ENCODE results near the gene STK32A. TPM values are rescaled to one million over a fixed set of nuclear protein-coding genes. Genes with fewer than 3 reads are reported as not detected.

Gene STK32A
- total RNA-seq, 1 experiment from 2014 or later = 3.3 TPM

DNA sequence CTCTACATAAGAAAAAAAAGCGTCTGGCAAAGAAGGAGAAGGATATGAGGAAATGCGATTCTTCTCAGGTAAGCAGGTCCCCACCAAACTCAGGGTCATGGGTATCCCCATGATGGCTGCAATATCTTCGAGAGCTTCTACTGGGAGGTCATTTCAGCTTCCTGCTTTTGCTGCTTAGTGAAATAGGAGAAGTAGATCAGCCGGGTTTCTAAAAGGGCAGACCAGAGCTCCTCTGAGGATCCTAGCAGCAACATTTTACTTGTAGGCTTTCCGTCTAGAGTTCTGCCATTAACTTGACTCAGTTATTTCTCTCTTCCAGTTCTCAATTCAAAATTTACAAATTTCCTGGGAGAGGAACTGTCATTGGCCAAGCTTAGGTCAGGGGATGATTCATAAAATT is 140.3 kb downstream of the STK32A start:
- Mint-ChIP-seq H3K36me3 (ENCODE audit: insufficient read depth, unreplicated experiment) (peaks cover 7% of the 10 kb centered on the region), H3K4me1 (ENCODE audit: insufficient read depth, unreplicated experiment) (no peaks in the 10 kb centered on the region), H3K9me3 (ENCODE audit: unreplicated experiment) (peaks cover 18% of the 10 kb centered on the region), H3K27me3 (ENCODE audit: insufficient read depth, unreplicated experiment) (no peaks in the 10 kb centered on the region), H3K4me3 (ENCODE audit: unreplicated experiment) (no peak overlapping the region), H3K27ac (ENCODE audit: low read depth, unreplicated experiment) (no peak overlapping the region)
- TF ChIP-seq, protein P1, sequence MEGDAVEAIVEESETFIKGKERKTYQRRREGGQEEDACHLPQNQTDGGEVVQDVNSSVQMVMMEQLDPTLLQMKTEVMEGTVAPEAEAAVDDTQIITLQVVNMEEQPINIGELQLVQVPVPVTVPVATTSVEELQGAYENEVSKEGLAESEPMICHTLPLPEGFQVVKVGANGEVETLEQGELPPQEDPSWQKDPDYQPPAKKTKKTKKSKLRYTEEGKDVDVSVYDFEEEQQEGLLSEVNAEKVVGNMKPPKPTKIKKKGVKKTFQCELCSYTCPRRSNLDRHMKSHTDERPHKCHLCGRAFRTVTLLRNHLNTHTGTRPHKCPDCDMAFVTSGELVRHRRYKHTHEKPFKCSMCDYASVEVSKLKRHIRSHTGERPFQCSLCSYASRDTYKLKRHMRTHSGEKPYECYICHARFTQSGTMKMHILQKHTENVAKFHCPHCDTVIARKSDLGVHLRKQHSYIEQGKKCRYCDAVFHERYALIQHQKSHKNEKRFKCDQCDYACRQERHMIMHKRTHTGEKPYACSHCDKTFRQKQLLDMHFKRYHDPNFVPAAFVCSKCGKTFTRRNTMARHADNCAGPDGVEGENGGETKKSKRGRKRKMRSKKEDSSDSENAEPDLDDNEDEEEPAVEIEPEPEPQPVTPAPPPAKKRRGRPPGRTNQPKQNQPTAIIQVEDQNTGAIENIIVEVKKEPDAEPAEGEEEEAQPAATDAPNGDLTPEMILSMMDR (IDR thresholded peaks at IDR 0.05; ENCODE audit: unreplicated experiment) = no peak
- ChIA-PET POLR2A (interaction anchor here (0.6 kb wide), 1 partner anchor 152 kb away, joined by 4 read pairs; no protein-coding TSS in a partner anchor), CTCF (interaction anchor here (0.6 to 14.4 kb wide), 11 partner anchors 12 to 409 kb away, joined by 3 to 225 read pairs (median 4); no protein-coding TSS in a partner anchor)
- BruUV-seq (replicated peaks) = no TSS peak
- intact Hi-C loops (cut with micrococcal nuclease) = no loop called here
- no peak for DNase-seq (ENCODE audit: unreplicated experiment)

DNA sequence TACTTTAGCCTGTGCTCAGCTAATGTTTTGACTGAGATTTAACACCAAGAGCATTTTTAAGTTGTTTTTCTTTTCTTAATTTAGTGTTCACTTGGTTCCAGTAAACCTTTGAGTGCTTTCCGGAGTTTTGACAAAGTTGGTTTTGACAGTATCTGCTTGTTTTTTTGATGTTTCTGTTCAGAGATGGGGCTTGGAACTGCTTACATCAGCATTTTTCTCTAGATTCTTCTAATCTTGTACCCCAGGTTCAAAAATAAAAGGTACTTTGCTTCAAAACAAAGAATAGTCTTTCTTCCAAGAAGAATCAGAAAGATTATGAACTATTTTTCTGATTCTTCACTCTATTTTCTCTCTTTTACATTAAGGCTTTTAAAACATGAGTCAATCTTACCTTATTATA is 142.9 kb downstream of the STK32A start:
- DNase-seq (ENCODE audit: unreplicated experiment) = no peak
- peaks cover 18% of the 10 kb centered on the region for H3K9me3 Mint-ChIP-seq (ENCODE audit: unreplicated experiment)
- no peak overlapping the region for H3K4me3 Mint-ChIP-seq (ENCODE audit: unreplicated experiment)
- no peaks in the 10 kb centered on the region for H3K27me3 Mint-ChIP-seq (ENCODE audit: insufficient read depth, unreplicated experiment)
- intact Hi-C loops (cut with micrococcal nuclease) = no loop called here
- BruUV-seq (replicated peaks) = no TSS peak
- ChIA-PET CTCF (interaction anchor here (0.7 to 1.6 kb wide), 2 partner anchors 14 to 154 kb away, joined by 4 to 5 read pairs; no protein-coding TSS in a partner anchor), POLR2A (interaction anchor here (0.6 kb wide), 1 partner anchor 104 kb away, joined by 3 read pairs; no protein-coding TSS in a partner anchor)
- H3K27ac Mint-ChIP-seq (ENCODE audit: low read depth, unreplicated experiment) = no peak overlapping the region
- TF ChIP-seq, protein P1 (IDR thresholded peaks at IDR 0.05; ENCODE audit: unreplicated experiment) = no peak
- H3K36me3 Mint-ChIP-seq (ENCODE audit: insufficient read depth, unreplicated experiment) = peaks cover 7% of the 10 kb centered on the region
- no peaks in the 10 kb centered on the region for H3K4me1 Mint-ChIP-seq (ENCODE audit: insufficient read depth, unreplicated experiment)

DNA sequence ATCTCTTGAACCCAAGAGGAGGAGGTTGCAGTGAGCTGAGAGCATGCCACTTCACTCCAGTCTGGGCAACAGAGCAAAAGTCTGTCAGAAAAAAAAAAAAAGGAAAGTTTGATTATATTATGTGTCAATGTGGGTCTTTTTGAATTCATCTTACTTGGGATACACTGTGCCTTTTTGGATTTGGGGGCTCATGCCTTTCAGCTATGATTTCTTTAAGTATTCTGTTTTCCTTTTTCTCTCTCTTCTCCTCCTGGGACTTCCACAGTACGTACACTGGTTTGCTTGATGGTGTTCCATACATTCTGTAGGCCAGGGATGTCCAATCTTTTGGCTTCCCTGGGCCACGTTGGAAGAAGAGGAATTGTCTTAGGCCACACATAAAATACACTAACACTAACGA is 146.7 kb downstream of the STK32A start:
- intact Hi-C loops (cut with micrococcal nuclease) = no loop called here
- peaks cover 18% of the 10 kb centered on the region for H3K9me3 Mint-ChIP-seq (ENCODE audit: unreplicated experiment)
- CTCF ChIA-PET = interaction anchor here (0.6 to 5.6 kb wide), 7 partner anchors 9 to 157 kb away, joined by 3 to 29 read pairs (median 3); no protein-coding TSS in a partner anchor
- H3K4me3 Mint-ChIP-seq (ENCODE audit: unreplicated experiment) = no peak overlapping the region
- no peak overlapping the region for H3K27ac Mint-ChIP-seq (ENCODE audit: low read depth, unreplicated experiment)
- no TSS peak for BruUV-seq (replicated peaks)
- TF ChIP-seq, protein P1 (IDR thresholded peaks at IDR 0.05; ENCODE audit: unreplicated experiment) = no peak
- no peak for DNase-seq (ENCODE audit: unreplicated experiment)
- H3K4me1 Mint-ChIP-seq (ENCODE audit: insufficient read depth, unreplicated experiment) = no peaks in the 10 kb centered on the region
- H3K36me3 Mint-ChIP-seq (ENCODE audit: insufficient read depth, unreplicated experiment) = peaks cover 7% of the 10 kb centered on the region
- POLR2A ChIA-PET = interaction anchor here (0.6 to 0.7 kb wide), 2 partner anchors 54 to 184 kb away, joined by 3 read pairs; no protein-coding TSS in a partner anchor
- H3K27me3 Mint-ChIP-seq (ENCODE audit: insufficient read depth, unreplicated experiment) = no peaks in the 10 kb centered on the region

DNA sequence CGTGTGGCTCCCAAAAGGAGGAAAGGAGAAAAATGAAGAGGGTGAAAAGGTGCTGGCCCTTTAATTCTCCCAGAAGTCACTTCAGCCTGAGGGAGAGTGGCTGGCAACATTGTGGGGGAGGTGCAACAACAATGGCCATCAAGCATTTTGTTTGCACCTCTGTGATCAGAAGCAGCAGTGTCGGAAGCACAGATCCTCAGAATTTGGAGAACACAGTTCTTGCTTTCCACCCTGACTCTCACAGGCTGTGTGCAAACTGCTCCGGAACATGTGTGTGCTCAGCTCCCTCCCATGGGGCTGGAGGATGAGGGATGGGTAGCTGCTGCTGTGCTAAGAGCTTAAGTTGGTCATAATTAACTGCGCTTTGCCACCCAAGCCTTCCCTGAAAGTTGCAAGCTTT is 147.9 kb downstream of the STK32A start:
- Mint-ChIP-seq H3K4me3 (ENCODE audit: unreplicated experiment) (no peak overlapping the region), H3K27ac (ENCODE audit: low read depth, unreplicated experiment) (no peak overlapping the region), H3K9me3 (ENCODE audit: unreplicated experiment) (peaks cover 17% of the 10 kb centered on the region), H3K36me3 (ENCODE audit: insufficient read depth, unreplicated experiment) (peaks cover 7% of the 10 kb centered on the region), H3K27me3 (ENCODE audit: insufficient read depth, unreplicated experiment) (no peaks in the 10 kb centered on the region), H3K4me1 (ENCODE audit: insufficient read depth, unreplicated experiment) (no peaks in the 10 kb centered on the region)
- TF ChIP-seq, protein P1 (IDR thresholded peaks at IDR 0.05; ENCODE audit: unreplicated experiment) = no peak
- intact Hi-C loops (cut with micrococcal nuclease) = no loop called here
- BruUV-seq (replicated peaks) = no TSS peak
- no peak for DNase-seq (ENCODE audit: unreplicated experiment)
- POLR2A ChIA-PET = interaction anchor here (1.6 kb wide), 1 partner anchor 14 kb away, joined by 3 read pairs; no protein-coding TSS in a partner anchor
- CTCF ChIA-PET = interaction anchor here (0.6 to 5.6 kb wide), 6 partner anchors 13 to 1284 kb away, joined by 3 to 29 read pairs (median 3); no protein-coding TSS in a partner anchor

All from MCF 10A (cell line).